Activated CD8-positive, alpha-beta memory T cell treated with anti-CD3 and anti-CD28 coated beads for 36 hours (primary cell): ENCODE measurements around the gene CYP4F11. TPM values are rescaled to one million over a fixed set of nuclear protein-coding genes. Genes with fewer than 3 reads are reported as not detected.
"Not testable (repeated sequence)": the region's sequence is repeated elsewhere in the genome, so short reads cannot be mapped to it uniquely, and the experiment has no call there.

Experiments
- CTCF ChIA-PET: fragments of 350-600 bp; sonication (Branson Sonifier 250); formaldehyde crosslinking; loops from one replicate; lab custom pipeline; 2021; ENCODE audit warnings: antibody characterized with exemption; lab: Charles Lee
- POLR2A ChIA-PET: fragments of 350-600 bp; sonication (Branson Sonifier 250); formaldehyde crosslinking; loops from one replicate; lab custom pipeline; 2021; ENCODE audit warnings: antibody characterized with exemption; lab: Charles Lee
- total RNA-seq, 2 experiments: library from RNA; stranded (reverse); gene quantifications; one replicate each; pipeline ENCODE4 v1.2.3, GENCODE V29; 2021

CYP4F11 gene
- total RNA-seq, 2 experiments from 2014 or later = not detected

DNA sequence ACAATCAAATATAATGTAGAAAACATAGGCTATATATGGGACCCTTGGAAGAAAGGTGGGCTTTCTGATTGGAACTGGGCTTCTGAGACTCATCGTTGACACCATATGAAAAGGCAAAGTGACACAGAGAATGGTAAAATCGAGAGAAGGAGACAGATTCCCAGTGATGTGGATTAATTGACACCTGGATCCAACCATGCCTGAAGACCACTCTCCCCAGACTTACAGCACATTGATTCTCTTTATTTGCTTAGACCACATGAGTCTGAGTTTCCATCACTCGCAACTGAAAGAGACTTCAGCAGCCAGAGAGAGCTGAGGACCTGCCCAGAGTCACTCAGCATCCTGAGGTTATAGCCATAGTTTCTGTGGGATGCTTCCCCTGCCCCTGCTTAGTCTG lies 6.0 kb downstream of the CYP4F11 start:
- ChIA-PET POLR2A (no interaction called here), CTCF (no interaction called here)

- CTCF ChIA-PET = no interaction called here
- POLR2A ChIA-PET = no interaction called here
Observed at GRCh38 chr19:15926484-15926883, 7.8 kb downstream of the CYP4F11 start.

- CTCF ChIA-PET = no interaction called here
- POLR2A ChIA-PET = no interaction called here
Observed at GRCh38 chr19:15923702-15924101, 10.6 kb downstream of the CYP4F11 start.

GRCh38 chr19:15922021-15922420 lies 12.3 kb downstream of the CYP4F11 start:
- ChIA-PET POLR2A (no interaction called here), CTCF (no interaction called here)

GRCh38 chr19:15919243-15919642 lies 15.1 kb downstream of the CYP4F11 start:
- CTCF ChIA-PET = interaction anchor here (0.5 to 0.6 kb wide), 2 partner anchors 106 to 188 kb away, joined by 3 read pairs; no protein-coding TSS in a partner anchor
- POLR2A ChIA-PET = no interaction called here

DNA sequence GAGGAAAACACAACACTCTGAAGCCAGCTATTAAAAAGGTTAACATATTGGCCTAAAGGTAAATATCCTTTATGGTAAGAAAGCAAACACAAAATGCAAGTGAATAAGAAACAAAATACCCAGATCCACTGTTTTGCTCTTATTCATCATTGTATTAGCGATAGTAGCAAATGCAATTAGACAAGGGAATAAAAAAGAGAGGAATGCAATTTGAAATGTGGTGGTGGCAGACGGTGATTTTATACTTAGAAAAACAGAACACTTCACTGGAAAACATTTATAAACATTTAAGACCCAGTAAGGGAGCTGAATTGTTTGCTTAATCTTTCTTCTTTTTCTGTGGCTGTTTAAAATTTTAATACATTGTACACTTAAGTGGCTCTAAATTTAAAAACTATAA lies 19.2 kb downstream of the CYP4F11 start:
- CTCF ChIA-PET = no interaction called here
- POLR2A ChIA-PET = no interaction called here

DNA sequence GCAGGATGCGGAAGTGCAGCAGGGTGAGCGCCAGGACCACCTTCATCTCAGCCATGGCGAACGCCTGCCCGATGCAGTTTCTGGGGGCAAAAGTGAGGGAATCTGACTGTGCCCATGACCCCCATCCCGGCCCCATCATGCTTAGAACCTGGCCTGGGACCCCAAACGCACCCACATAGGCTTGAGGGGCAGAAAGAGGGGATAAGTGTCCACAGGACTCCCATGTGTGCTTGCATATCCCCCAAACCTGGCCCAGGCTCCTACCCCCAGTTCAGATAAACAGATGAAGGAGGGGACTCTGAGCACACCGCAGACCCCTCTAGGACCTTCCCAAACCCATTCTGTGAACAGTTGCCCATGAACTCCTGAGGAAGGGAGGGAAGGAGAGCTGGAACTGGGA lies 20.5 kb downstream of the CYP4F11 start:
- ChIA-PET CTCF (no interaction called here), POLR2A (no interaction called here)

GRCh38 chr19:15913384-15913783 lies 20.9 kb downstream of the CYP4F11 start:
- CTCF ChIA-PET = no interaction called here
- POLR2A ChIA-PET = no interaction called here

GRCh38 chr19:15911599-15912235 lies 22.6 kb downstream of the CYP4F11 start:
- ChIA-PET POLR2A (no interaction called here), CTCF (no interaction called here)

- ChIA-PET CTCF (no interaction called here), POLR2A (no interaction called here)
Observed at GRCh38 chr19:15905026-15905425, 29.3 kb downstream of the CYP4F11 start.

DNA sequence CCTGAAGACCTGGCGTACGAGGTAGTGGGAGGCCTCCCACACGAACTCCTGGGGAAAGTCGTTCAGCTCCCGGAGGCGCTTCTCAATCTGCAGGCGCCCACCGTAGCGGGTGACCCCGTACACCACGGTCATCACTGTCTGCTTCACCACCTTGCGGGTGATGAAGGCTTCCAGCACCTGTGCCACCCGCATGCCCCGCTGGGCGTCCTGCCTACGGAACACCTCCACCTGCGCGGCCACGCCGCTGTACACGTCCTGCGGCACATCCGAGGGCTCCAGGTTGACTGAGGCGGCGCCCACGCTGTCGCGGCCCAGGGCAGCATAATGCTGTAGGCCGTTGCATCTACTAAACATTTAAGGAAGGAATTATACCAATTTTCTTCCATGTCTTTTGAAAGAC lies 31.4 kb downstream of the CYP4F11 start:
- CTCF ChIA-PET, POLR2A ChIA-PET: not testable (repeated sequence)

DNA sequence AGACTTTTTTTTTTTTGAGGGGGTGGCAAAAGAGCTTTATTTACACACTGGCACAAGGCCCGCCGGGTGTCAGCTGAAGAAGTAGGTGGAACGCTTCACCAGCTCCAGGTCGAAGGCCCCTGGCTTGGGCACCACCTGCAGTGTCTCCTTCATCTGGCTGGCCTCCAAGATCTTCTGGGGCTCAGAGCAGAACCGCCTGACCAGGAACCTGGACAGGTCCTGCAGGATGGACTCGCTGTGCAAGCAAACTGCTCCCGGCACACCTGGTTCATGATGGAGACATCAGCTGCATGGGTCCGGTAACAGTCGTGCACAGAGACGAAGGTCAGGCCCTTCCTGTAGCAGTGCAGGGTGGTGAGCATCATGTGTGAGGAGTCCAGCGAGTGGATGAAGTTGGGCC lies 32.1 kb downstream of the CYP4F11 start:
- POLR2A ChIA-PET = no interaction called here
- CTCF ChIA-PET = no interaction called here

- ChIA-PET CTCF (no interaction called here), POLR2A (no interaction called here)
Observed at GRCh38 chr19:15900504-15900903, 33.8 kb downstream of the CYP4F11 start.

DNA sequence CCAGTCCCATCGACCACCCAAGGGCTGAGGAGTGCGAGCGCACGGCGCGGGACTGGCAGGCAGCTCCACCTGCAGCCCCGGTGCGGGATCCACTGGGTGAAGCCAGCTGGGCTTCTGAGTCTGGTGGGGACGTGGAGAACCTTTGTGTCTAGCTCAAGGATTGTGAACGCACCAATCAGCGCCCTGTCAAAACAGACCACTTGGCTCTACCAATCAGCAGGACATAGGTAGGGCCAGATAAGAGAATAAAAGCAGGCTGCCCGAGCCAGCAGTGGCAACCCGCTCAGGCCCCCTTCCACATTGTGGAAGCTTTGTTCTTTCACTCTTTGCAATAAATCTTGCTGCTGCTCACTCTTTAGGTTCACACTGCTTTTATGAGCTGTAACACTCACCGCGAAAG lies 34.3 kb downstream of the CYP4F11 start:
- POLR2A ChIA-PET = interaction anchor here (0.7 kb wide), 1 partner anchor 42 kb away, joined by 3 read pairs; no protein-coding TSS in a partner anchor
- CTCF ChIA-PET = not testable (repeated sequence)

GRCh38 chr19:15899561-15899960 lies 34.8 kb downstream of the CYP4F11 start:
- POLR2A ChIA-PET = interaction anchor here (0.7 kb wide), 1 partner anchor 42 kb away, joined by 3 read pairs; no protein-coding TSS in a partner anchor
- CTCF ChIA-PET = not testable (repeated sequence)

DNA sequence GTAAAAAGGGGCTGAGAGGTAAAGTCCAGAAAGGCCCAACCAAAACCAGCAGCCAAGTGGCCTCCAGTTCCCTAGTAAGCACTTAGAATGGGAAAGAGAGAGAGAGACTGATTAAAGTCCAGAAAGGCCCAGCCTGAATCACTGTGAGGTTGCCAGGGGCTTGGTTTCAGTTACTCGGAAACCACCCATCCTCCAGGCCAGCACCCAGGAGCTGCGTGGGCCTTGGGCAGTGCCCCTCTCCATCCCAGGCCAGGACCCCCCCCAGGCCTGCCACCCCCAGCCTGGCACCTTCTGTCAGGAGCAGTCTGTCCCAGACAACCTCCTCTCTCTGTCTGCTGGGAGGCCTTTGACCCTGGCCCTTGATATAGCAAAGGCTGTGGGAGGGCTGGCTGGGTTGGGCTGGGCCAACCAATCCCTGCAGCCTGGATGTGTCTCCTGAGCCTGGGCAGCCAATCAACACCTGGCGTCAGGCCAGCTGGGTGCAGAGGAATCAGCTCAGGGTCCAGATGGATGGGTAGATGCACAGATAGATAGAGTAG lies 36.5 kb downstream of the CYP4F11 start, which contains the start of gene CYP4F2:
TSS of gene CYP4F2 (minus strand) at position 337 of the 539 bp plus-strand sequence. CDS start 463 bp downstream, outside the sequence.
- CTCF ChIA-PET = no interaction called here
- POLR2A ChIA-PET = no interaction called here

DNA sequence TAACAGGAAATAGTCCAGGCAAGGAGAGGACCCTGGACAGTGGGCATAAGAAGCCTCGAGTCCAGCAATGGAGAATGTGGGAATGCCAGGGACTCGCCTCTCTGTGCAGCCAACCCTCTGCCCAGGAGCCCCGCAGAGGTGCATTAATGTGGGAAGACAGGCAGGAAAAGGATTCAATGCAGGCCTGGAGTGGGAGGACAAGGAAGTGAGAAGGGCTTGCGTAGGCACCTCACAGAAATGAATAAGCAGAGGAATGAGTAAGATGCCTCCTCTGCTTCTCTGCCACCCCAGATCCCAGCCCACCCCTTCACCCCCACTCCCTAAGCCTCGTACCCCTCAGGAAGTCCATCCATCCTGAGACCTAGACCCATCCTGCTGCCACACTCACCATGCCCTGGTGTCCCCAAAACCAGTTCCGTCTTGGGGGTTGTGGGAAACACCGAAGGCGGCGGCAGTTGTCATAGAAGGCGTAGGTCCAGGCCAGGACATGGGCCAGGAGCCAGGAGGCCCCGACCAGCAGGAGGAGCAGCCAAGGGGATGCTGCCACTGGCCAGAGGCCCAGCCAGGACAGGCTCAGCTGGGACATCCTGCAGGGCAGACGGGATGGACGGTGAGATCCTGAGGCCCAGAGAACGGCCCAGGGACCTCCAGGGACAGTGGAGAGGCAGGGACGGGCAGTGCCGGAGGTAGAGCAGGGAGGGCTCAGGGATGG lies 37.1 kb downstream of the CYP4F11 start:
- ChIA-PET CTCF (no interaction called here), POLR2A (no interaction called here)

- POLR2A ChIA-PET = no interaction called here
- CTCF ChIA-PET = interaction anchor here (0.5 kb wide), 1 partner anchor 412 kb away, joined by 3 read pairs; no protein-coding TSS in a partner anchor
Observed at GRCh38 chr19:15895876-15896430, 38.4 kb downstream of the CYP4F11 start.

DNA sequence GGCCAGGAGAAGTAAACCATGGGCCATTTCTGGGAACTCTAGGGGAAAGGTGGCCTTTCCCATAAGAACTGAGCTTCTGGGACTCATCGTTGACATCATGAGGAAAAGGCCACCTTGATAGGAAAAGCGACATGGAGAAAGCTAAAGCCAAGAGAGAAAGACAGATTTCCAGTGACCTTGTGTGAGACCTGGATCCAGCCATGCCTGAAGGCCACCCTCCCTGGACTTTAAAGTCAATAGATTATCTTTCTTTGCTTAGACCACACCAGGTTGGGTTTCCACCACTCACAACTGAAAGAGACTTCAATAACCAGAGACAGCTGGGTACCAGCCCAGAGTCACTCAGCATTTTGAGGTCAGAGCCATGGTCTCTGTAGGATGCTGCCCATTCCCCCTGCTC lies 40.0 kb downstream of the CYP4F11 start:
- ChIA-PET CTCF (interaction anchor here (0.6 kb wide), 1 partner anchor 163 kb away, joined by 3 read pairs; no protein-coding TSS in a partner anchor), POLR2A (no interaction called here)

GRCh38 chr19:15893477-15893876 lies 40.9 kb downstream of the CYP4F11 start:
- ChIA-PET POLR2A (no interaction called here), CTCF (no interaction called here)
